GM12878 (cell line): ENCODE measurements around the gene TREH. TPM values are rescaled to one million over a fixed set of nuclear protein-coding genes. Genes with fewer than 3 reads are reported as not detected.

Experiments
- ATAC-seq: fragments of 200-7000 bp; cut with Tn5 transposase; 3 replicates; pipeline ENCODE4 v1.9.1; 2020; ENCODE audit warnings: mild to moderate bottlenecking, moderate library complexity
- BruUV-seq: library from RNA; stranded (reverse); fragments of 400-500 nt; replicated peaks from 2 replicates; lab custom pipeline; 2021; lab: Mats Ljungman, UMichigan
- CTCF ChIA-PET: fragments of 300-600 bp; sonication (Branson Sonifier 250); formaldehyde crosslinking; extraction: SDS; loops from one replicate; lab custom pipeline; 2021; ENCODE audit warnings: inconsistent platforms; lab: Yijun Ruan, JAX
- POLR2A ChIA-PET: fragments of 350-600 bp; formaldehyde crosslinking; extraction: SDS; loops from one replicate; lab custom pipeline; 2021; ENCODE audit warnings: inconsistent platforms; lab: Charles Lee
- RAD21 ChIA-PET: fragments of 300-600 bp; sonication (Branson Sonifier 250); formaldehyde crosslinking; loops from one replicate; lab custom pipeline; 2023; ENCODE audit warnings: antibody characterized with exemption; ENCODE audit not compliant: unreplicated experiment; lab: Charles Lee
- SMC1A ChIA-PET: fragments of 300-600 bp; sonication (Branson Sonifier 250); formaldehyde crosslinking; loops from one replicate; lab custom pipeline; 2023; ENCODE audit not compliant: unreplicated experiment, uncharacterized antibody; lab: Charles Lee
- DNase-seq: peaks from one replicate; pipeline ENCODE4 v3.0.0-alpha.2; 2011; ENCODE audit warnings: low read depth, low spot score
- FAIRE-seq: peaks from 3 replicates; lab custom pipeline; 2011; peaks lifted over from hg19 to GRCh38; lab: Jason Lieb, UNC
- H2AFZ ChIP-seq: 2 replicates; pipeline ENCODE4 v1.6.0; 2011; ENCODE audit warnings: low read depth, low read length, control low read depth; ENCODE audit not compliant: control insufficient read depth
- H3K27ac ChIP-seq: 2 replicates; pipeline ENCODE4 v1.5.1; 2011; ENCODE audit warnings: control low read depth; ENCODE audit not compliant: control insufficient read depth, insufficient read depth
- H3K27me3 ChIP-seq, 2 experiments: replicated peaks in 1 of 2; 2 replicates each; pipeline versions ENCODE4 v1.6.0 to v1.6.1; 2011; ENCODE audit warnings: low read length in 1 of 2; ENCODE audit not compliant: control insufficient read depth in 2 of 2, insufficient read depth in 2 of 2
- H3K36me3 ChIP-seq, 2 experiments: 2 replicates each; pipeline ENCODE4 v1.5.1; 2011; ENCODE audit warnings: low read length in 1 of 2; ENCODE audit not compliant: control insufficient read depth in 2 of 2, insufficient read depth in 2 of 2
- H3K4me1 ChIP-seq: 2 replicates; pipeline ENCODE4 v1.6.1; 2011; ENCODE audit warnings: mild to moderate bottlenecking, low read length, moderate library complexity, mixed read lengths; ENCODE audit not compliant: control insufficient read depth, insufficient read depth
- H3K4me2 ChIP-seq: 2 replicates; pipeline ENCODE4 v1.6.0; 2011; ENCODE audit warnings: control low read depth; ENCODE audit not compliant: control insufficient read depth, insufficient read depth
- H3K4me3 ChIP-seq: fragments of 200-600 bp; sonication (generic); 2 replicates; pipeline ENCODE4 v1.5.1; 2016
- H3K79me2 ChIP-seq: 2 replicates; pipeline ENCODE4 v1.6.0; 2011; ENCODE audit warnings: low read length; ENCODE audit not compliant: control insufficient read depth, insufficient read depth
- H3K9ac ChIP-seq: 2 replicates; pipeline ENCODE4 v1.8.0; 2011; ENCODE audit warnings: low read length, control low read depth, mixed read lengths; ENCODE audit not compliant: control insufficient read depth, insufficient read depth
- H3K9me3 ChIP-seq: replicated peaks from 3 replicates; pipeline ENCODE4 v1.5.1; 2011; ENCODE audit warnings: mild to moderate bottlenecking, low read length; ENCODE audit not compliant: control insufficient read depth, insufficient read depth
- H4K20me1 ChIP-seq: 2 replicates; pipeline ENCODE4 v1.6.0; 2011; ENCODE audit not compliant: control insufficient read depth, insufficient read depth
- ASH2L ChIP-seq: fragments of 300-600, 200-600 bp; sonication (generic); IDR thresholded peaks from 2 replicates; pipeline ENCODE4 v1.6.1; 2017; ENCODE audit warnings: low read depth, mild to moderate bottlenecking, borderline replicate concordance
- BMI1 ChIP-seq: fragments of 450-650 bp; IDR thresholded peaks from 2 replicates; pipeline ENCODE4 v1.6.1; 2016; ENCODE audit warnings: mild to moderate bottlenecking, moderate library complexity, borderline replicate concordance
- CEBPB ChIP-seq, 2 experiments: fragments of 150-350 bp in 1 of 2; IDR thresholded peaks; 2 replicates each; pipeline ENCODE4 v1.6.1; 2012 to 2014; ENCODE audit warnings: low read depth in 2 of 2, low read length in 2 of 2, borderline replicate concordance in 1 of 2, inconsistent platforms in 1 of 2
- CHD2 ChIP-seq: IDR thresholded peaks from 2 replicates; pipeline ENCODE4 v1.6.1; 2011; ENCODE audit warnings: low read depth, low read length, improper control_type of control experiment, borderline replicate concordance
- FOS ChIP-seq: IDR thresholded peaks from 3 replicates; pipeline ENCODE4 v1.6.1; 2011; ENCODE audit warnings: borderline replicate concordance; ENCODE audit not compliant: insufficient read length; ENCODE audit errors: extremely low read depth
- KDM1A ChIP-seq: fragments of 200-600 bp; sonication (generic); IDR thresholded peaks from 2 replicates; pipeline ENCODE4 v1.6.1; 2016; ENCODE audit warnings: borderline replicate concordance
- MTA2 ChIP-seq: fragments of 450-650 bp; IDR thresholded peaks from 2 replicates; pipeline ENCODE4 v1.6.1; 2016; ENCODE audit warnings: low read depth, mild to moderate bottlenecking, moderate library complexity
- NBN ChIP-seq: fragments of 450-650 bp; IDR thresholded peaks from 2 replicates; pipeline ENCODE4 v1.6.1; 2016
- NFXL1 ChIP-seq: fragments of 450-650 bp; IDR thresholded peaks from 2 replicates; pipeline ENCODE4 v1.6.1; 2017; ENCODE audit warnings: antibody characterized with exemption, mild to moderate bottlenecking, borderline replicate concordance
- RBBP5 ChIP-seq: fragments of 200-600 bp; sonication (generic); conservative IDR thresholded peaks from 2 replicates; pipeline ENCODE4 v1.6.1; 2016
- RFX5 ChIP-seq: IDR thresholded peaks from 2 replicates; pipeline ENCODE4 v1.6.1; 2011; ENCODE audit warnings: low read depth, low read length, improper control_type of control experiment
- RUNX3 ChIP-seq: IDR thresholded peaks from 2 replicates; pipeline ENCODE4 v1.6.1; 2012; ENCODE audit warnings: low read length, inconsistent platforms
- SMAD5 ChIP-seq: IDR thresholded peaks from 2 replicates; pipeline ENCODE4 v1.6.1; 2016; ENCODE audit warnings: antibody characterized with exemption, low read depth
- SMARCA5 ChIP-seq: fragments of 450-650 bp; IDR thresholded peaks from 2 replicates; pipeline ENCODE4 v1.6.1; 2017; ENCODE audit warnings: mild to moderate bottlenecking
- STAT3 ChIP-seq: IDR thresholded peaks from 2 replicates; pipeline ENCODE4 v1.6.1; 2011; ENCODE audit warnings: low read depth, low read length, improper control_type of control experiment
- WGBS: methylation state at CpG from one replicate; pipeline ENCODE4 v1.1.6; 2016; ENCODE audit warnings: low lambda C conversion rate; ENCODE audit not compliant: insufficient replicate concordance, insufficient coverage; ENCODE audit errors: missing lambda C conversion rate; 5-methylcytosine and 5-hydroxymethylcytosine counted together
- in situ Hi-C: fragments of 300-500 bp; cut with MboI; formaldehyde crosslinking; loops from 9 replicates; pipeline ENCODE4 v1.14.3; 2018; ENCODE audit warnings: mixed read lengths
- intact Hi-C: fragments of 100-400 bp; cut with micrococcal nuclease; formaldehyde crosslinking; loops from one replicate; pipeline ENCODE4 v1.14.2; 2022; ENCODE audit not compliant: unreplicated experiment
- polyA plus RNA-seq, 11 experiments: library from polyadenylated mRNA; depleted of rRNA in 4 of 11; unstranded in 6 of 11; stranded (reverse) in 5 of 11; fragments of >200 nt; fragmentation: Nextera tagmentation in 4 of 11; fragmentation: Illumina TruSeq in 1 of 11; extraction: Ambion mirVana in 4 of 11; extraction: Trizol in 1 of 11; gene quantifications; 1 replicate in 1 of 11; 2 replicates in 10 of 11; pipeline versions ENCODE4 v1.2.1 to v1.2.3, GENCODE V29; 2011 to 2016; ENCODE audit warnings: inconsistent platforms in 2 of 11, missing spikeins in 2 of 11, low read depth in 1 of 11
- total RNA-seq, 4 experiments: library from RNA; depleted of rRNA in 3 of 4; stranded (reverse); fragments of >200 nt in 3 of 4; fragmentation: Illumina TruSeq in 1 of 4; extraction: Trizol in 1 of 4; gene quantifications; 2 replicates each; pipeline versions ENCODE4 v1.2.1 to v1.2.3, GENCODE V29; 2013 to 2021
- TF ChIP-seq, protein P1 (sequence below): IDR thresholded peaks from 2 replicates; pipeline ENCODE4 v1.6.1; 2012; ENCODE audit warnings: mild to moderate bottlenecking, low read depth, low read length

The TREH gene
- total and polyA plus RNA-seq, 10 of the 15 experiments (the other 5 are each of a cell fraction or from before 2014, with no cell fraction given): not detected

DNA sequence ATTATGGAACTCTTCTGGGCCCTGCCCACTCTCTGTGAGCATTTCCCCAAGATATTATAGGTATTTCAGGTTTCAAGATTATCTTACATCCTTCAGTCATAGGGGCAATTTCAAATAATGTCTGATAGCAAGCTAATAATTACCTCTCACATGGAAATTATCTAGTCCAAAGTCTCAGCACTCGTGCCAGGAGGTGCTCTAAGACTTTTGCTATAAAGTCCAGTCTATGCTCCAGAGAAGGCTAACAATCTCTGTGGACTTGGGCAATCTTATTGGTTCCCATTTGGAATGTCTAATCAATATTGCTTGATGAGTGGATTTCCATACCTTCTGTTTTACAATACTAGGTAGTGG, 5.4 kb downstream of the TREH start:
- WGBS: 0% methylated on average over 1 of the region's 1 CpG
- no peak for FAIRE-seq
- Histone ChIP-seq H3K27me3 (peaks cover 0 to 2% of the 10 kb centered on the region in 2 experiments; a peak in 1 of 4 replicates), H3K9ac (no peak overlapping the region), H3K36me3 (no peaks in the 10 kb centered on the region), H3K4me2 (no peak overlapping the region), H3K9me3 (no peaks in the 10 kb centered on the region; the same call in 2 of the 3 replicates), H4K20me1 (no peaks in the 10 kb centered on the region), H3K27ac (no peak overlapping the region), H2AFZ (no peak overlapping the region), H3K4me3 (no peak overlapping the region), H3K4me1 (no peaks in the 10 kb centered on the region), H3K79me2 (no peaks in the 10 kb centered on the region)
- BruUV-seq: no TSS peak
- no peak for DNase-seq
- intact Hi-C loops: no loop called here
- POLR2A ChIA-PET: no interaction called here
- SMC1A ChIA-PET: no interaction called here
- RAD21 ChIA-PET: interaction anchor here (0.6 kb wide), 1 partner anchor 9 kb away, joined by 5 read pairs; no protein-coding TSS in a partner anchor
- ATAC-seq: no peak
- in situ Hi-C loops: no loop called here
- CTCF ChIA-PET: no interaction called here
- TF ChIP-seq SMAD5 (no peak), NBN (no peak)

DNA sequence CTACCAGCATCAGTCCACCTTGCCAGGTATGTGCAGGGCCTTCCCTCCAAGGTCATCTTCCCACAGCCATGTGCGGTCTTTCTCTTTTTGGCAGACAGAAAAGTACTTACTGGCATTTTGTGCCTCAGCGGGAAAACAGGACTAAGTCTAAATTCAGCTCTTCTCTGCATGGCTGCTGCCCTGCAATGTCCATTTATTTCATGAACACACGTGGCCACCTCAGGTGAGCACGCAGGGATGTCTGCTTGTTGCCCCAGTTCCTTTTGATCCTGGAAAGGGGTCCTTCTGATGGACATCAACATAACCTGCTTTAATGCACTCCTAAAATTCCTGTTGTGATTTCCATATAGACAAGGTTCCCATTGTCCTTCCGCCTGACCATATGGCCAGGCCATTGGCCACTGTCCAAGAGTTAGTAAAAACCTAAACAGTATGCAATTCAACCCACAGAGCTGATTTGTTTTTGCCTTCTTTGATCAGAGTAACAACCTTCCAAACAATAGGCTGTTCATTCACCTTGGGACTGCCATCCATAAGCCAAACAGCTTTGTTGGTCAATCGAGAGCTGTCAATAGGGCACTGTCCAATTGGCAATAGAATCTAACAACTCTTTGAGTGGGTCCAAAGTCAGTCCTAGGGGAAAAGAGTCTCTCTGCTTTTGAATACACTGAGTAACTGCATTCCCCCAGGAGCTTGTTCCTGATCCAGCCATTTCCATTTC, 5.9 kb downstream of the TREH start:
- in situ Hi-C loops (no loop called here), intact Hi-C loops (no loop called here)
- no peaks in the 10 kb centered on the region for H3K4me1 ChIP-seq
- H3K9me3 ChIP-seq: no peaks in the 10 kb centered on the region; the same call in 2 of the 3 replicates
- H3K36me3 ChIP-seq: no peaks in the 10 kb centered on the region
- H3K4me3 ChIP-seq: no peak overlapping the region
- SMC1A ChIA-PET: no interaction called here
- POLR2A ChIA-PET: no interaction called here
- DNase-seq (no peak), ATAC-seq (no peak), FAIRE-seq (no peak)
- no peak overlapping the region for H3K4me2 ChIP-seq
- H4K20me1 ChIP-seq: no peaks in the 10 kb centered on the region
- H2AFZ ChIP-seq: no peak overlapping the region
- CTCF ChIA-PET: interaction anchor here (0.6 kb wide), 2 partner anchors 23 to 1568 kb away, joined by 3 read pairs; no protein-coding TSS in a partner anchor
- no TSS peak for BruUV-seq
- 31% methylated on average over 6 of the region's 6 CpGs for WGBS
- RAD21 ChIA-PET: interaction anchor here (0.6 kb wide), 1 partner anchor 9 kb away, joined by 5 read pairs; no protein-coding TSS in a partner anchor
- no peak overlapping the region for H3K27ac ChIP-seq
- H3K9ac ChIP-seq: no peak overlapping the region
- peaks cover 0 to 2% of the 10 kb centered on the region in 2 experiments; a peak in 1 of 4 replicates for H3K27me3 ChIP-seq
- H3K79me2 ChIP-seq: no peaks in the 10 kb centered on the region
- TF ChIP-seq FOS: no peak
- TF ChIP-seq ASH2L: no peak
- TF ChIP-seq NFXL1: no peak
- no peak for TF ChIP-seq CEBPB (IDR thresholded peaks at IDR 0.05; ENCODE audit: borderline replicate concordance in 1 of 2, low read depth in 2 of 2, low read length in 2 of 2)
- TF ChIP-seq SMARCA5: no peak
- TF ChIP-seq RUNX3: no peak
- no peak for TF ChIP-seq CHD2
- TF ChIP-seq RBBP5: no peak
- TF ChIP-seq, protein P1, sequence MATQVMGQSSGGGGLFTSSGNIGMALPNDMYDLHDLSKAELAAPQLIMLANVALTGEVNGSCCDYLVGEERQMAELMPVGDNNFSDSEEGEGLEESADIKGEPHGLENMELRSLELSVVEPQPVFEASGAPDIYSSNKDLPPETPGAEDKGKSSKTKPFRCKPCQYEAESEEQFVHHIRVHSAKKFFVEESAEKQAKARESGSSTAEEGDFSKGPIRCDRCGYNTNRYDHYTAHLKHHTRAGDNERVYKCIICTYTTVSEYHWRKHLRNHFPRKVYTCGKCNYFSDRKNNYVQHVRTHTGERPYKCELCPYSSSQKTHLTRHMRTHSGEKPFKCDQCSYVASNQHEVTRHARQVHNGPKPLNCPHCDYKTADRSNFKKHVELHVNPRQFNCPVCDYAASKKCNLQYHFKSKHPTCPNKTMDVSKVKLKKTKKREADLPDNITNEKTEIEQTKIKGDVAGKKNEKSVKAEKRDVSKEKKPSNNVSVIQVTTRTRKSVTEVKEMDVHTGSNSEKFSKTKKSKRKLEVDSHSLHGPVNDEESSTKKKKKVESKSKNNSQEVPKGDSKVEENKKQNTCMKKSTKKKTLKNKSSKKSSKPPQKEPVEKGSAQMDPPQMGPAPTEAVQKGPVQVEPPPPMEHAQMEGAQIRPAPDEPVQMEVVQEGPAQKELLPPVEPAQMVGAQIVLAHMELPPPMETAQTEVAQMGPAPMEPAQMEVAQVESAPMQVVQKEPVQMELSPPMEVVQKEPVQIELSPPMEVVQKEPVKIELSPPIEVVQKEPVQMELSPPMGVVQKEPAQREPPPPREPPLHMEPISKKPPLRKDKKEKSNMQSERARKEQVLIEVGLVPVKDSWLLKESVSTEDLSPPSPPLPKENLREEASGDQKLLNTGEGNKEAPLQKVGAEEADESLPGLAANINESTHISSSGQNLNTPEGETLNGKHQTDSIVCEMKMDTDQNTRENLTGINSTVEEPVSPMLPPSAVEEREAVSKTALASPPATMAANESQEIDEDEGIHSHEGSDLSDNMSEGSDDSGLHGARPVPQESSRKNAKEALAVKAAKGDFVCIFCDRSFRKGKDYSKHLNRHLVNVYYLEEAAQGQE: no peak
- TF ChIP-seq BMI1: no peak
- TF ChIP-seq MTA2: no peak
- no peak for TF ChIP-seq KDM1A
- TF ChIP-seq RFX5: no peak
- TF ChIP-seq STAT3: no peak
